ENCODE data around the gene TFDP2.
"Not testable (repeated sequence)": the region's sequence is repeated elsewhere in the genome, so short reads cannot be mapped to it uniquely, and the experiment has no call there.

The TFDP2 gene

GRCh38 chr3:141926929-141927328, 222.4 kb downstream of the TFDP2 start:
- Histone ChIP-seq H3K27me3 (ENCODE audit: insufficient read depth, poor library complexity, severe bottlenecking) (no peaks in the 10 kb centered on the region), H3K4me3 (replicated peaks; ENCODE audit: insufficient read depth, low read length) (no peak overlapping the region), H3K27ac (replicated peaks) (no peak overlapping the region)
- no peak for DNase-seq (ENCODE audit: low read depth in 1 of 2, low spot score in 1 of 2)
- TF ChIP-seq SPI1 (IDR thresholded peaks at IDR 0.05; ENCODE audit: borderline replicate concordance, low read depth): no peak
- TF ChIP-seq, protein P1, sequence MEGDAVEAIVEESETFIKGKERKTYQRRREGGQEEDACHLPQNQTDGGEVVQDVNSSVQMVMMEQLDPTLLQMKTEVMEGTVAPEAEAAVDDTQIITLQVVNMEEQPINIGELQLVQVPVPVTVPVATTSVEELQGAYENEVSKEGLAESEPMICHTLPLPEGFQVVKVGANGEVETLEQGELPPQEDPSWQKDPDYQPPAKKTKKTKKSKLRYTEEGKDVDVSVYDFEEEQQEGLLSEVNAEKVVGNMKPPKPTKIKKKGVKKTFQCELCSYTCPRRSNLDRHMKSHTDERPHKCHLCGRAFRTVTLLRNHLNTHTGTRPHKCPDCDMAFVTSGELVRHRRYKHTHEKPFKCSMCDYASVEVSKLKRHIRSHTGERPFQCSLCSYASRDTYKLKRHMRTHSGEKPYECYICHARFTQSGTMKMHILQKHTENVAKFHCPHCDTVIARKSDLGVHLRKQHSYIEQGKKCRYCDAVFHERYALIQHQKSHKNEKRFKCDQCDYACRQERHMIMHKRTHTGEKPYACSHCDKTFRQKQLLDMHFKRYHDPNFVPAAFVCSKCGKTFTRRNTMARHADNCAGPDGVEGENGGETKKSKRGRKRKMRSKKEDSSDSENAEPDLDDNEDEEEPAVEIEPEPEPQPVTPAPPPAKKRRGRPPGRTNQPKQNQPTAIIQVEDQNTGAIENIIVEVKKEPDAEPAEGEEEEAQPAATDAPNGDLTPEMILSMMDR (IDR thresholded peaks at IDR 0.05; ENCODE audit: insufficient read depth, low read length): no peak

DNA sequence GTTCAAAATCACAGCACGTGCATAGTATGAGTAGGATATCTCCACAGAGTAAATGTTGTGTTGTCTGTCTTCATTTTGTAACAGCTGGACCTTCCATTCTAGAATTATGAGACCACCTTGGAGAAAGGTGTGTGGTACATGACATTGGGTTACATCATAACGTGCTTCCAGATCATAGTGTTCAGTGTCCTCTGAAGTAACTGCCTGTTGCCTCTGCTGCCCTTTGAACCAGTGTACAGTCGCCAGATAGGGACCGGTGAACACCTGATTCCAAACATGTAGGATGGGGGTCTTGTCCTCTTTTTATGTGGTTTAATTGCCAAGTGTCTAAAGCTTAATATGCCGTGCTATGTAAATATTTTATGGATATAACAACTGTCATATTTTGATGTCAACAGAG, 223.7 kb downstream of the TFDP2 start:
- not testable (repeated sequence) for DNase-seq (ENCODE audit: low read depth in 1 of 2, low spot score in 1 of 2); H3K27me3 ChIP-seq (ENCODE audit: insufficient read depth, poor library complexity, severe bottlenecking); H3K27ac ChIP-seq (replicated peaks); H3K4me3 ChIP-seq (replicated peaks; ENCODE audit: insufficient read depth, low read length)

GRCh38 chr3:141921316-141921715, 228.0 kb downstream of the TFDP2 start:
- TF ChIP-seq SPI1 (IDR thresholded peaks at IDR 0.05; ENCODE audit: borderline replicate concordance, low read depth): no peak
- no peak for TF ChIP-seq GABPA (IDR thresholded peaks at IDR 0.05; ENCODE audit: low read depth)
- TF ChIP-seq, protein P1 (IDR thresholded peaks at IDR 0.05; ENCODE audit: insufficient read depth, low read length): no peak
- TF ChIP-seq, protein P2, sequence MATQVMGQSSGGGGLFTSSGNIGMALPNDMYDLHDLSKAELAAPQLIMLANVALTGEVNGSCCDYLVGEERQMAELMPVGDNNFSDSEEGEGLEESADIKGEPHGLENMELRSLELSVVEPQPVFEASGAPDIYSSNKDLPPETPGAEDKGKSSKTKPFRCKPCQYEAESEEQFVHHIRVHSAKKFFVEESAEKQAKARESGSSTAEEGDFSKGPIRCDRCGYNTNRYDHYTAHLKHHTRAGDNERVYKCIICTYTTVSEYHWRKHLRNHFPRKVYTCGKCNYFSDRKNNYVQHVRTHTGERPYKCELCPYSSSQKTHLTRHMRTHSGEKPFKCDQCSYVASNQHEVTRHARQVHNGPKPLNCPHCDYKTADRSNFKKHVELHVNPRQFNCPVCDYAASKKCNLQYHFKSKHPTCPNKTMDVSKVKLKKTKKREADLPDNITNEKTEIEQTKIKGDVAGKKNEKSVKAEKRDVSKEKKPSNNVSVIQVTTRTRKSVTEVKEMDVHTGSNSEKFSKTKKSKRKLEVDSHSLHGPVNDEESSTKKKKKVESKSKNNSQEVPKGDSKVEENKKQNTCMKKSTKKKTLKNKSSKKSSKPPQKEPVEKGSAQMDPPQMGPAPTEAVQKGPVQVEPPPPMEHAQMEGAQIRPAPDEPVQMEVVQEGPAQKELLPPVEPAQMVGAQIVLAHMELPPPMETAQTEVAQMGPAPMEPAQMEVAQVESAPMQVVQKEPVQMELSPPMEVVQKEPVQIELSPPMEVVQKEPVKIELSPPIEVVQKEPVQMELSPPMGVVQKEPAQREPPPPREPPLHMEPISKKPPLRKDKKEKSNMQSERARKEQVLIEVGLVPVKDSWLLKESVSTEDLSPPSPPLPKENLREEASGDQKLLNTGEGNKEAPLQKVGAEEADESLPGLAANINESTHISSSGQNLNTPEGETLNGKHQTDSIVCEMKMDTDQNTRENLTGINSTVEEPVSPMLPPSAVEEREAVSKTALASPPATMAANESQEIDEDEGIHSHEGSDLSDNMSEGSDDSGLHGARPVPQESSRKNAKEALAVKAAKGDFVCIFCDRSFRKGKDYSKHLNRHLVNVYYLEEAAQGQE (IDR thresholded peaks at IDR 0.05; ENCODE audit: insufficient replicate concordance, low read depth): no peak
- no peak for TF ChIP-seq POLR2AphosphoS5 (IDR thresholded peaks at IDR 0.05; ENCODE audit: low read depth)
- no peak for DNase-seq (ENCODE audit: low read depth in 1 of 2, low spot score in 1 of 2)
- H3K27ac ChIP-seq (replicated peaks): no peak overlapping the region
- H3K4me3 ChIP-seq (replicated peaks; ENCODE audit: insufficient read depth, low read length): no peak overlapping the region
- H3K27me3 ChIP-seq (ENCODE audit: insufficient read depth, poor library complexity, severe bottlenecking): no peaks in the 10 kb centered on the region

- H3K27me3 ChIP-seq (ENCODE audit: insufficient read depth, poor library complexity, severe bottlenecking): no peaks in the 10 kb centered on the region
- H3K4me3 ChIP-seq (replicated peaks; ENCODE audit: insufficient read depth, low read length): no peak overlapping the region
- no peak for TF ChIP-seq GABPA (IDR thresholded peaks at IDR 0.05; ENCODE audit: low read depth)
- TF ChIP-seq, protein P2 (IDR thresholded peaks at IDR 0.05; ENCODE audit: insufficient replicate concordance, low read depth): no peak
- no peak for TF ChIP-seq POLR2AphosphoS5 (IDR thresholded peaks at IDR 0.05; ENCODE audit: low read depth)
- TF ChIP-seq, protein P1 (IDR thresholded peaks at IDR 0.05; ENCODE audit: insufficient read depth, low read length): no peak
- no peak for TF ChIP-seq SPI1 (IDR thresholded peaks at IDR 0.05; ENCODE audit: borderline replicate concordance, low read depth)
- H3K27ac ChIP-seq (replicated peaks): no peak overlapping the region
- no peak for DNase-seq (ENCODE audit: low read depth in 1 of 2, low spot score in 1 of 2)
Observed at GRCh38 chr3:141920701-141921100, 228.6 kb downstream of the TFDP2 start.
